Uterus (tissue), 2 donors: ENCODE measurements around the gene ACCSL.

Source experiments
- CTCF ChIP-seq, 4 experiments: fragments of 200-600 bp in 2 of 4; fragments of 450-650 bp in 2 of 4; sonication (generic) in 2 of 4; IDR thresholded peaks; one replicate each; pipeline ENCODE4 v1.5.1; 2016 to 2019; ENCODE audit warnings: antibody characterized with exemption in 4 of 4, mild to moderate bottlenecking in 2 of 4, moderate library complexity in 1 of 4
- POLR2A ChIP-seq, 2 donors: fragments of 450-650 bp; IDR thresholded peaks; one replicate each; pipeline ENCODE4 v1.6.1; 2016; ENCODE audit warnings: antibody characterized with exemption in 2 of 2, mild to moderate bottlenecking in 1 of 2, moderate library complexity in 1 of 2

- no peak for TF ChIP-seq CTCF (IDR thresholded peaks at IDR 0.05)
- TF ChIP-seq POLR2A (IDR thresholded peaks at IDR 0.05): no peak
Measured at GRCh38 chr11:44033411-44033850, 14.3 kb upstream of the ACCSL start.
